Stimulated activated naive CD8-positive, alpha-beta T cell treated with anti-CD3 and anti-CD28 coated beads, Interleukin-15, Interleukin-2, amounts not matched to agents 100 U/mL and 50 U/mL, for 24 hours (primary cell): ENCODE results near the gene ARL10.
"Not testable (repeated sequence)": the region's sequence is repeated elsewhere in the genome, so short reads cannot be mapped to it uniquely, and the experiment has no call there.

Source experiments
- ATAC-seq: fragments of 150-1000 bp; cut with Tn5 transposase; one replicate; pipeline ENCODE4 v1.10.0; 2021
- DNase-seq: peaks from one replicate; pipeline ENCODE4 v3.0.0; 2021

The ARL10 gene

GRCh38 chr5:176388444-176389134, 23.3 kb downstream of the ARL10 start, which contains the start of the genes HIGD2A and NOP16:
Gene HIGD2A (plus strand): TSS chr5:176388751. CDS start chr5:176388820, 69 bp downstream.
Gene NOP16 (minus strand): TSS chr5:176388598. CDS start chr5:176388539, 59 bp downstream.
- DNase-seq (peak; percentile 99), ATAC-seq (peak; percentile 95)

GRCh38 chr5:176389135-176390123, 24.1 kb downstream of the ARL10 start:
- ATAC-seq (peak; percentile 30), DNase-seq (no peak)

GRCh38 chr5:176391479-176391878, 26.2 kb downstream of the ARL10 start:
- DNase-seq (no peak), ATAC-seq (no peak)

- DNase-seq (no peak), ATAC-seq (no peak)
Measured at GRCh38 chr5:176391999-176392398, 26.7 kb downstream of the ARL10 start.

GRCh38 chr5:176392526-176392925, 27.2 kb downstream of the ARL10 start:
- DNase-seq (no peak), ATAC-seq (no peak)

GRCh38 chr5:176394096-176394495, 28.8 kb downstream of the ARL10 start:
- ATAC-seq = no peak
- no peak for DNase-seq

GRCh38 chr5:176394881-176395675, 29.8 kb downstream of the ARL10 start:
- DNase-seq = no peak

GRCh38 chr5:176396330-176396729, 31.0 kb downstream of the ARL10 start:
- DNase-seq (no peak), ATAC-seq (no peak)

More at GRCh38 chr5:176394881-176395675, 29.8 kb downstream of the ARL10 start:
- no peak for ATAC-seq

- no peak for DNase-seq
- no peak for ATAC-seq
Measured at GRCh38 chr5:176397736-176398420, 32.6 kb downstream of the ARL10 start.

GRCh38 chr5:176400382-176401156, 35.3 kb downstream of the ARL10 start:
- ATAC-seq = no peak

GRCh38 chr5:176401281-176402205, 36.3 kb downstream of the ARL10 start:
- no peak for ATAC-seq
- no peak for DNase-seq

More at GRCh38 chr5:176400382-176401156, 35.3 kb downstream of the ARL10 start:
- no peak for DNase-seq

GRCh38 chr5:176405656-176406435, 40.6 kb downstream of the ARL10 start:
- DNase-seq (no peak), ATAC-seq (no peak)

GRCh38 chr5:176406436-176407052, 41.3 kb downstream of the ARL10 start:
- ATAC-seq (no peak), DNase-seq (no peak)

GRCh38 chr5:176407456-176408251, 42.4 kb downstream of the ARL10 start:
- DNase-seq (no peak), ATAC-seq (no peak)

- ATAC-seq, DNase-seq: not testable (repeated sequence)
Measured at GRCh38 chr5:176408252-176408573, 42.9 kb downstream of the ARL10 start.

- no peak for DNase-seq
Measured at GRCh38 chr5:176408590-176408989, 43.3 kb downstream of the ARL10 start.

GRCh38 chr5:176409765-176410164, 44.5 kb downstream of the ARL10 start:
- DNase-seq = no peak
- no peak for ATAC-seq

More at GRCh38 chr5:176408590-176408989, 43.3 kb downstream of the ARL10 start:
- ATAC-seq = no peak
